Motor neuron (in vitro differentiated cells): ENCODE results near the gene MICAL3. TPM values are rescaled to one million over a fixed set of nuclear protein-coding genes. Genes with fewer than 3 reads are reported as not detected.

Experiments
- ATAC-seq, 8 experiments: fragments of 200-7000 bp; cut with Tn5 transposase; replicated peaks in 6 of 8; 2 replicates each; pipeline ENCODE4 v1.8.0; 2021; ENCODE audit warnings: mild to moderate bottlenecking in 8 of 8, moderate library complexity in 8 of 8
- H3K27ac ChIP-seq, 2 donors: fragments of 250-450 bp; sonication (Bioruptor Pico); 2 replicates each; pipeline ENCODE4 v1.9.0; 2021; ENCODE audit warnings: antibody characterized with exemption in 2 of 2, mild to moderate bottlenecking in 2 of 2, moderate library complexity in 1 of 2
- H3K4me1 ChIP-seq, 2 donors: fragments of 250-450 bp; sonication (Bioruptor Pico); replicated peaks in 1 of 2; 2 replicates each; pipeline ENCODE4 v1.6.1; 2021; ENCODE audit warnings: antibody characterized with exemption in 2 of 2, mild to moderate bottlenecking in 2 of 2, moderate library complexity in 1 of 2
- H3K4me3 ChIP-seq, 5 donors: fragments of 250-450 bp; sonication (Bioruptor Pico); 2 replicates each; pipeline ENCODE4 v1.9.0; 2021; ENCODE audit warnings: antibody characterized with exemption in 5 of 5, mild to moderate bottlenecking in 5 of 5, moderate library complexity in 4 of 5
- WGBS, 10 experiments: fragments of 450-650 bp; shearing (Covaris generic); methylation state at CpG; one replicate each; pipeline ENCODE4 v1.0.0; 2022; 5-methylcytosine and 5-hydroxymethylcytosine counted together
- in situ Hi-C, 9 experiments: fragments of 400-800 bp; cut with MboI; loops; one replicate each; pipeline ENCODE4 v1.15.0; 2021; ENCODE audit warnings: low sequenced_read_pairs in 9 of 9, low pct_unique_long_range_greater_than_20kb in 2 of 9; ENCODE audit not compliant: unreplicated experiment in 9 of 9
- total RNA-seq, 8 experiments: library from RNA; unstranded; fragments of 300-600 nt; gene quantifications; 2 replicates each; pipeline versions ENCODE4 v1.2.3 to v1.2.4, GENCODE V29; 2022

MICAL3 gene
- total RNA-seq, 8 experiments from 2014 or later, result 15.2 to 46.0 (median 20.4) TPM

DNA sequence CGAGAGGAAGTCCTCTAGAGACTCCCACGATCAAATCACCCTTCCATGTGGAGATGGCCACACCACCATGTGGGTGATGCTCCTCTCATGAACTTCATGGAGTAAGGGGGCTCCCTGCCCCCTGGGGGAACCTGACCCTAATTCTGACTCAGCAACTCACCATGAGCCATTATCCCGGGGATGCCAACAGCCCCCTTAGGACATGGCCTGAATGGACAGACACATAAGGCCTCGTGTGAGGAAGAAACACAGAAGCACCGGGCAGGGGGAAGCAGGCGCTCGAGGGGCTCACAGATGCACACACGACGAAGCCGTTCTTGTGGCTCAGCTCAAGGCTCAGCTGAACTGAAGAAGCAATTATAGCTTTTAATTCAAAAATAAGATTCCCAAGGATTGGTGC, 150.6 kb downstream of the MICAL3 start:
- no peak for ATAC-seq
- Histone ChIP-seq H3K4me3 (no peak overlapping the region), H3K4me1 (no peaks in the 10 kb centered on the region), H3K27ac (no peak overlapping the region)
- in situ Hi-C loops, result no loop called here
- 89 to 100% (median 92%) methylated on average over 2 to 7 of the region's 10 CpGs; no CpG with 5 or more reads in 5 of the 10 experiments for WGBS, 10 experiments

DNA sequence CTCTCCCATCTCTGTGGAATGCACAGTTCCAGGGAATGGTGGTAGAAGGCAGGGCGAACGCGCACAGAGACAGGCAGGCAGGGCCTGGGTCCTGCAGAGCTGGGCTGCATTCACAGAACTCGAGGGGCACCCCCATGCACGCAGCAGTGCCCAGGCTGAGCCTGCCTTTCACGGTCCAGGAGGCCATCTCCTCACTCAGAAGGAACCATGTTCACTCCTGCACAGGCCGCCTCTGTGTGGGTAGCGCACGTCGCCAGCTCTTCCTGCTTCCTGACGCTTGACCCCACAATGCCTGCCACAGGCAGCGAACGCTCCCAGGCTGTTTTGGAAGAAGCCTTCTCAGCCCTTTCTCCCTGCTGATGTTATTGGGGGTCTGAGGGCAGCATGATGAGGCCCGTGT, 151.2 kb downstream of the MICAL3 start:
- Histone ChIP-seq H3K4me3 (no peak overlapping the region), H3K27ac (no peak overlapping the region), H3K4me1 (no peaks in the 10 kb centered on the region)
- 80 to 100% (median 99%) methylated on average over 1 to 9 of the region's 14 CpGs; no CpG with 5 or more reads in 4 of the 10 experiments for WGBS, 10 experiments
- in situ Hi-C loops, result no loop called here
- ATAC-seq, result no peak

DNA sequence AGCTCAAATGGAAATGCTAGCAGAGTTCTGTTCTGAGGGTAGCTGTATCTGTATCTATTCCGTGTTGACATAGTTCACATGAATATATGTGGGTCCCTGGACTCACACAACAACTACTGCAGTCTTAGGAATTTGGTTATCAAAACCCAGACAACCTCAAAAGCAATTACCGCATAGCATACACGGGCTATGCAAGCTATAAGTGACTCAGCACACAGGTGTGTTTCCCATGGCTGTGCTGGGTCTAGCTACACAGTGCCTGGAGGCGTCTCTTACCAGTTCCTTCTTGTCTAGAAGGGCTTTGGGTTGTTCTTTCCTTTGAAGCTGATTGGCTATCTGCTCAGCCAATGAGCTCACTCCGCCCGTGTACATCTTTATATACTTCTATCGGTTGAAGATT, 151.9 kb downstream of the MICAL3 start:
- Histone ChIP-seq H3K27ac (no peak overlapping the region), H3K4me1 (peaks cover 0 to 5% of the 10 kb centered on the region in 2 donors), H3K4me3 (no peak overlapping the region)
- peak in 2 of 8 experiments; percentile 38 to 54 for ATAC-seq
- in situ Hi-C loops, result no loop called here
- whole genome bisulfite sequencing, 10 experiments, result 76 to 100% (median 91%) methylated on average over 2 to 6 of the region's 7 CpGs; no CpG with 5 or more reads in 1 of the 10 experiments

DNA sequence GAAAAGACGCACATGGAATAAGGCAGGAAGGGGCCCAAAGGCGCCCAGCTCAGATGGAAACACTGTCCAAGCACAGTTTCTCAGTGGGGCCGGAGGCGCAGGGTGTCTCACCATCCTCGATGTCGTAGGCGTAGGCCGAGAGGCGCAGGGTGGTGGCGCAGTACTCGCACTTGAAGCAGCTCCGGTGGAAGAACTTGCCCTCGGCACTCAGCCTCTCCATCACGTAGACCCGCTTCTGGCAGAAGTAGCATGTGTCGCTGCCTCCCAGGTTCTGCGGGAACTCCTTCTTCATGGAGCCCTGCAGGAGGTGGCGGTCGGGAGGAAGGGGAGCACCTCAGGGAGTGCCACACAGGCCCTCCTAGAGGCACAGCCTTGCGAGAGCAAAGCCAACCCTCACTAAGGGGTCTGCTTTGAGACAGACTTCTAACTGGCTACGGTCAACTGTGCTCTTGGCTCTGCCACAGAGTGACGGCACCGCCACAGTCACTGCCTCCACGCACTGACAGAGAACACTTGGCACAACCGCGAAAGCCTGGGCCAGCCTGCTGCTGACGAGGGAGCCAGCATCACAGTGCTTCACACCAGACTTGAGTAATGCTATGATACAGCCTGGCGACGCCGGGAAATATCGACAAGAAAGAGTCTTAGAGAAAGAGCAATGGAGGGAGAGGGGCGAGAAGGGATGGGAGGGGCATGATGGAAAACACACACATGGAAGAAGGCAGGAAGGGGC, 152.5 kb downstream of the MICAL3 start:
- in situ Hi-C loops, result no loop called here
- no peak for ATAC-seq
- peaks cover 0 to 10% of the 10 kb centered on the region in 2 donors for H3K4me1 ChIP-seq

DNA sequence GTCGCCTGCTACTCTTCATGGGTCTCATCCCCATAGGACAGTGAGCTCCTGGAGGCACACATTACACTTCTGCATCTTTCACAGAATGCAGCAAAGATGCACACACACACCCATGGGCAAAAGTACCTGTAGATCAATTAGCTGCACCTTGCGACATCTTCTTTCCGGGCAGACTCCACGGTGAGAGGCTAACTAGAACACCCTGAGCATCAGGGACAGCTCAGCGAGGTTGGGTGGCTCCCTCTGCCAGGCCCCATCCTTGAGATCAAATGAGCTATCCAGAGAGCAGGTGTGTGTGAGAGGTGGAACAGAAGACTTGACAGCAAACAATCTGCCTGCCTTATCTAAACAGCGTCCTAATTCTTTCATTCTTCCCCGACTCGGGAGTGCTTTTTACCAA, 154.0 kb downstream of the MICAL3 start:
- no peak overlapping the region for H3K4me3 ChIP-seq
- WGBS, 10 experiments, result 86 to 100% (median 100%) methylated on average over 1 to 4 of the region's 8 CpGs; no CpG with 5 or more reads in 4 of the 10 experiments
- in situ Hi-C loops, result no loop called here
- no peak overlapping the region for H3K27ac ChIP-seq
- no peak for ATAC-seq
- H3K4me1 ChIP-seq, result peaks cover 5 to 22% of the 10 kb centered on the region in 2 donors

More for the DNA sequence above, 152.5 kb downstream of the MICAL3 start:
- WGBS, 10 experiments, result 91 to 100% (median 96%) methylated on average over 1 to 30 of the region's 32 CpGs; no CpG with 5 or more reads in 1 of the 10 experiments
- H3K27ac ChIP-seq, result no peak overlapping the region
- H3K4me3 ChIP-seq, result no peak overlapping the region

DNA sequence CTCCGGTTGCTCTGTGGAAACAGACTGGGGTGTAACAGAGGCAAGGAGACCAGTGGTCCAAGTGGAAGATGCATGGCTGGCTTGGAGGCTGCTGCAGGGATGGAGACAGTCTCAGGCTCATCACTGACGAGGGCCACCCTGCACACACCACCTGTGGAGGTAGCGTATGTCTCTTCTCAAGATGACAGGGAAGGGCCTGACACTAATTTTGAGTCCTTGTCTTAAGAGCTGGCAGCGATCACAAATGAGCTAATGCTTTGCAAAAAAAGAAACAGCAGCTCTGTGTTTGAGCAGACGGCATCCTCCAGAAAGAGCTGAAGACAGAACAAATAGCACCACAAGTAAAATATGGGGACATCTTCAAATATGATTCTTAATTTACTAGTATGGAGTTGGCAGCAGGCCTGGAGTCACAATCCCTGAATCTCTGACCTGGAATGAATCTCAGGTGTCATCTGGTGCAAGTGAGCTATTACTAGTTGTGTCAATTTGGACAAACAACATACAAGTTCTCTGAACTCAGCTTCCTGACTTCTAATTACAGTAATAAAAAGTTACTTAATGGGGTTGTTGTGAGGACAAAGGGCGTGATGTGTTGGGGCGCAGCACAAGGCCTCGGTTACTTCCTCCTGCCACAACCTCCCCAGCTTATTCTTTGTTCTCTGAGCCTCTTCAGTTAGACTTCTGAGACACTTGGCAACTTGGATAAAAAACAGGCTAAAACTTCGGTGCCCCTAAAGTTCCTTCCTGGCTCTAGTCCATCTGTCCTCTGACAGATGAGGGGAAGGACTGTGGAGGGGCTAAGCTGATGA, 154.9 kb downstream of the MICAL3 start:
- H3K27ac ChIP-seq, result no peak overlapping the region
- H3K4me3 ChIP-seq, result no peak overlapping the region
- H3K4me1 ChIP-seq, result peaks cover 5 to 24% of the 10 kb centered on the region in 2 donors
- WGBS, 10 experiments, result 46 to 100% (median 88%) methylated on average over 1 to 6 of the region's 9 CpGs; no CpG with 5 or more reads in 1 of the 10 experiments
- ATAC-seq, result no peak
- in situ Hi-C loops, result no loop called here

DNA sequence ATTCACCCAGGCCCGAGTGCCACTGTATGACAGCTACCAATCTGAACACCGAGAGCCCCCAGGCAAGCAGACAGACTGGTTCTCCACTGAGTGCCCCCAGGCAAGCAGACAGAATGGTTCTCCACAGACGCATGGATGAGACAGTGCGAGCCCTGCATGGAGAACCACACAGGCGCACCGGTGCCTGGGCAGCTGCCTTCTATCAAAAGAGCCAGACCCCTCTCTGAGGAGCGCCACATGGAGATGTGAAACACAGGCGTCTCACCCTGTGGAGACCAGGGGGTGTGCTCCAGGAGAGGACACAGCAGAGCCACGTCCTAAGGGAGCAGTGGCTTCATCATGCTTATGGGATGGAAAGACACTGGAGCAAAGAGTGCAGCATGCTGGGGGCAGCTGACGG, 155.6 kb downstream of the MICAL3 start:
- H3K4me3 ChIP-seq, result no peak overlapping the region
- in situ Hi-C loops, result no loop called here
- no peak for ATAC-seq
- H3K27ac ChIP-seq, result no peak overlapping the region
- H3K4me1 ChIP-seq, result peaks cover 5 to 24% of the 10 kb centered on the region in 2 donors
- WGBS, 10 experiments, result 80 to 100% (median 89%) methylated on average over 1 to 4 of the region's 10 CpGs; no CpG with 5 or more reads in 4 of the 10 experiments

DNA sequence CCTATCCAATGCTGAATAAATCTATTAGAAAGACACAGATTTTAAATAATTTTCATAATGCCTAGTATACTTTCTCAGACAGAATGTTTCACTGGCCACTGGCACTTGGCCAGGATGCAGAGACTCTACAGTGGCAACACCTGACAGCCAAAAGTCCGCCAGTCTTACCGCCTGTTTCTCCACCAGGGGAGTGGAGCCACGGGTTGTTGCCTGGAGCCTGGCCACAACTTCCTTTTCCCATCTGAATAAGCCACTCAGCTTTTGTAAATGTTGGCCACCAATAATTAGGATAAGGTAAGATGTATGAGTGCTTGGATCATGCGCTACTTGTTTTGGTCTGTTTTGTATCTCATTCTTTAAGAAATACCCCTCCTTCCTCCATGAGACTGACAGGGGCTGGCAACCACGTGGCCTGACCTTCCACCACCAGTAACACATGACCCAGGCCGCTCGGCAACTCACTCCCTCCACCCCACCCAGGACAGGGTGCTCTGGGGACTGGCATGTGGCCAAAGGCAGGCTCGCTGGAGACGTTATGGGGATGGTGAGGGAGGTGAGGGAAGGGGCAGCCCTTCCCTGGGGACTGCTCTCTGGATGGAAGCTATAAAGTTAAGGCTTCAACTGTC, 157.1 kb downstream of the MICAL3 start:
- no peak overlapping the region for H3K27ac ChIP-seq
- in situ Hi-C loops, result no loop called here
- WGBS, 10 experiments, result 0 to 90% (median 76%) methylated on average over 1 to 7 of the region's 9 CpGs; no CpG with 5 or more reads in 3 of the 10 experiments
- H3K4me3 ChIP-seq, result no peak overlapping the region
- ATAC-seq, result peak in 6 of 8 experiments; percentile 3 to 62 (median 28)
- H3K4me1 ChIP-seq, result peaks cover 5 to 24% of the 10 kb centered on the region in 2 donors

DNA sequence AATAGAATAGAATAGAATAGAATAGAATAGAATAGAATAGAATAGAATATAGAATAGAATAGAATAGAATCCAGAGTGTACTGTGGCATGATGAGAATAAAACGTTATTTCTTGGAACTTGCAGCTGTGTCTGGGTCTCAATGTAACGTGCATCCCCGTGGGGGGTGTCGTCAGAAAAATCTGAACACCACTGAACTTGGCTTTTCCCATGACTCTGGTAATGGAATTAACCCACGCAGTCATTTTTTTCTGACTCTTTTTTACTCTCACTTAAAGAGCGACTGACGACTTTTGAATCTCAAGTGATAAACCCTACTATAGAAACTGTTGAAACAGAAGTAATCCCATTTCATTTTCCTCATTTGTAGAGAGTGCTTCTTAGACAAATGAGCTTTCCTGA, 157.7 kb downstream of the MICAL3 start:
- ATAC-seq, result no peak
- WGBS, 10 experiments, result 76 to 100% (median 88%) methylated on average over 2 to 7 of the region's 7 CpGs; no CpG with 5 or more reads in 1 of the 10 experiments
- H3K4me3 ChIP-seq, result no peak overlapping the region
- H3K27ac ChIP-seq, result no peak overlapping the region
- peaks cover 5 to 24% of the 10 kb centered on the region in 2 donors for H3K4me1 ChIP-seq
- in situ Hi-C loops, result no loop called here

DNA sequence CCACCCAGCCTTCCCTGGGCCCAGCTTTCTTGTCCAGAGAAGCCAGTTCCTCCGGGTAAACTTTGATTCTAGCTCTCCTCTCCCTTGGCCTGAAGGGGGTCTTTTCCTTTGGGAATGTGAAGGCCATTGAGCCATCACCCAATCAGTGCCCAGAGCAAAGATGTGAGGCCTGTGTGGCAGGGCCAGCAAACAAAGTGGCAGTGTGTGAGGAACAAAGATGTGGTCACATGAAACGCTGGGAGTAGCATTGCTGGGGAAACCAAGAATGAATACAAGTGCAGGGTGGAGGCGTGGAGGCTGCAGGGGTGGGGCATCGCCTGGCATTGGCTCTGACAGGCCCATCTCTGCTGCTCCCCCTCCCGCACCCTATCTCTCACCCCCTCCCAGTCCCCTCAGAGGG, 158.2 kb downstream of the MICAL3 start:
- 20 to 80% (median 37%) methylated on average over 1 to 2 of the region's 5 CpGs; no CpG with 5 or more reads in 6 of the 10 experiments for WGBS, 10 experiments
- peak in 7 of 8 experiments; percentile 24 to 97 (median 95) for ATAC-seq
- Histone ChIP-seq H3K27ac (peak overlapping the region; percentile 44 to 66), H3K4me3 (no peak overlapping the region), H3K4me1 (peaks cover 5 to 24% of the 10 kb centered on the region in 2 donors)
- in situ Hi-C loops, result no loop called here

DNA sequence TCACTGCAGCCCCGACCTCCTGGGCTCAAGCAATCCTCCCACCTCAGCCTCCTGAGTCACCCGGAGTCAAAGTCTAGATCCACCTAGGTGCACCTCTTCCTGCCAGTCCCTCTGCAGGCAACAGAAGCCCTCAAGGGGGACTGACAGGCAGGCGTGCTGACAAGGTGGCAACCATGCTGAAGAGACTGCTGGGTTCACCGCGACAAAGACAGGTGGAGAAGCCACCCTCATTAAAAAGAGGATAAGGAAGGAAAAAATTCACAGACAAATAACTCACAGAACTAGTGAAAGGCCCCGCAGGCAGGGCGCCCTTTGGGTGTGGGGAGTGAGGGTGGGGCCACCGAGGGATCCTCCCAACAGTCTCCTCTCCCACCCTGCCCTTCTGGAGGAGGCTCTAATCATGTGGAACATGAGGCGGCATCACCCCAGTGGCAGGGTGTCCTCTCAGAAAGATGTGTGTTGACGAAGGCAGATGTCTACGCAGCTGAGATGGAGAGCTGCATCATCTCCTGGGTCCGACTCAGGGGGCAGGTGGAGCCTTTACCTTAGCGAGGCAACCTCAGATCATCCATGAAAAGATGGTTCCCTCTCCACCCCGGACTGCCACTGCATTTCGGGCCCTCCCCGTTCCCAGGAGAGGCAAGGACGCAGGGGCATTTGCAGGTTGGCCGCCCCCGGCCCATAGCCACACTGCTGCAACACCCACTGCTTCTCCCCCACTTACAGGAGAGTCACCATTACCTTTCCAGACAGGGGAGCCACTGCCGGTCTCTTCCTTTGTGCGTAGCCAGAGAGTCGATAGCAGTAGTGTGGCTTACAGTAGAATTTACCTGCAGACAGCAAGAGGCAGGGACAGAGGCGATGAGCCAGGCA, 158.9 kb downstream of the MICAL3 start:
- 94 to 100% (median 100%) methylated on average over 1 to 6 of the region's 23 CpGs; no CpG with 5 or more reads in 3 of the 10 experiments for WGBS, 10 experiments
- peak in 2 of 8 experiments; percentile 58 to 78 for ATAC-seq
- H3K4me3 ChIP-seq, result no peak overlapping the region
- peaks cover 5 to 24% of the 10 kb centered on the region in 2 donors for H3K4me1 ChIP-seq
- peak overlapping the region; percentile 44 to 66 for H3K27ac ChIP-seq
- in situ Hi-C loops, result no loop called here
